ENCODE measurements around the gene DOCK3. TPM values are rescaled to one million over a fixed set of nuclear protein-coding genes. Genes with fewer than 3 reads are reported as not detected.

Gene DOCK3
- total and polyA plus RNA-seq, 10 of the 15 experiments (the other 5 are each of a cell fraction or from before 2014, with no cell fraction given): 0.02 to 0.52 (median 0.04) TPM; not detected in 5

- POLR2A ChIA-PET: no interaction called here
- no peaks in the 10 kb centered on the region for H3K4me1 ChIP-seq (ENCODE audit: control insufficient read depth, insufficient read depth, low read length)
- TF ChIP-seq JUNB (IDR thresholded peaks at IDR 0.05) (no peak), SMC3 (IDR thresholded peaks at IDR 0.05; ENCODE audit: borderline replicate concordance, low read length) (no peak), ZBTB4 (CRISPR knock-in tag; IDR thresholded peaks at IDR 0.05) (no peak)
- H3K79me2 ChIP-seq (ENCODE audit: control insufficient read depth, insufficient read depth, low read length): no peaks in the 10 kb centered on the region
- no peak overlapping the region for H3K4me2 ChIP-seq (ENCODE audit: control insufficient read depth, insufficient read depth)
- in situ Hi-C loops (cut with MboI) (no loop called here), intact Hi-C loops (cut with micrococcal nuclease; ENCODE audit: unreplicated experiment) (no loop called here)
- no peaks in the 10 kb centered on the region for H3K36me3 ChIP-seq (ENCODE audit: control insufficient read depth in 2 of 2, insufficient read depth in 2 of 2, low read length in 1 of 2)
- H3K9ac ChIP-seq (ENCODE audit: control insufficient read depth, insufficient read depth, low read length): no peak overlapping the region
- DNase-seq (ENCODE audit: low read depth, low spot score) (no peak), ATAC-seq (no peak), FAIRE-seq (no peak)
- no TSS peak for BruUV-seq (replicated peaks)
- H3K27me3 ChIP-seq (replicated peaks in 1 of 2; ENCODE audit: control insufficient read depth in 2 of 2, insufficient read depth in 2 of 2, low read length in 1 of 2): no peaks in the 10 kb centered on the region
- SMC1A ChIA-PET (ENCODE audit: uncharacterized antibody, unreplicated experiment): interaction anchor here (0.6 kb wide), 2 partner anchors 292 to 783 kb away, joined by 3 read pairs; no protein-coding TSS in a partner anchor
- RAD21 ChIA-PET (ENCODE audit: unreplicated experiment): no interaction called here
- 6% methylated on average over 6 of the region's 6 CpGs for WGBS (ENCODE audit: insufficient coverage, insufficient replicate concordance, low lambda C conversion rate, missing lambda C conversion rate)
- H4K20me1 ChIP-seq (ENCODE audit: control insufficient read depth, insufficient read depth): no peaks in the 10 kb centered on the region
- CTCF ChIA-PET: interaction anchor here (1.2 kb wide), 1 partner anchor 74 kb away, joined by 3 read pairs; no protein-coding TSS in a partner anchor
- H3K4me3 ChIP-seq: no peak overlapping the region
- no peaks in the 10 kb centered on the region; the same call in 2 of the 3 replicates for H3K9me3 ChIP-seq (replicated peaks; ENCODE audit: control insufficient read depth, insufficient read depth, low read length)
- H3K27ac ChIP-seq (ENCODE audit: control insufficient read depth, insufficient read depth): no peak overlapping the region
- H2AFZ ChIP-seq (ENCODE audit: control insufficient read depth, low read depth, low read length): no peak overlapping the region
These were observed 14.8 kb downstream of the DOCK3 start for GRCh38 chr3:50689558-50689957.

GRCh38 chr3:50695031-50695430 lies 20.3 kb downstream of the DOCK3 start:
- TF ChIP-seq MEF2A (IDR thresholded peaks at IDR 0.05; ENCODE audit: insufficient read depth, low read depth, low read length) (no peak), SKIL (IDR thresholded peaks at IDR 0.05; ENCODE audit: low read depth, poor library complexity, severe bottlenecking) (no peak)
- 55% methylated on average over 2 of the region's 2 CpGs for WGBS (ENCODE audit: insufficient coverage, insufficient replicate concordance, low lambda C conversion rate, missing lambda C conversion rate)
- RAD21 ChIA-PET (ENCODE audit: unreplicated experiment): no interaction called here
- no peaks in the 10 kb centered on the region for H3K4me1 ChIP-seq (ENCODE audit: control insufficient read depth, insufficient read depth, low read length)
- DNase-seq (ENCODE audit: low read depth, low spot score): no peak
- intact Hi-C loops (cut with micrococcal nuclease; ENCODE audit: unreplicated experiment): no loop called here
- ATAC-seq: no peak
- no peak overlapping the region for H2AFZ ChIP-seq (ENCODE audit: control insufficient read depth, low read depth, low read length)
- no peak overlapping the region for H3K9ac ChIP-seq (ENCODE audit: control insufficient read depth, insufficient read depth, low read length)
- no peak overlapping the region for H3K4me3 ChIP-seq
- in situ Hi-C loops (cut with MboI): no loop called here
- BruUV-seq (replicated peaks): no TSS peak
- no peak overlapping the region for H3K27ac ChIP-seq (ENCODE audit: control insufficient read depth, insufficient read depth)
- H3K27me3 ChIP-seq (replicated peaks in 1 of 2; ENCODE audit: control insufficient read depth in 2 of 2, insufficient read depth in 2 of 2, low read length in 1 of 2): no peaks in the 10 kb centered on the region; a peak in 1 of 4 replicates
- POLR2A ChIA-PET: no interaction called here
- FAIRE-seq: no peak
- SMC1A ChIA-PET (ENCODE audit: uncharacterized antibody, unreplicated experiment): no interaction called here
- no peaks in the 10 kb centered on the region for H3K36me3 ChIP-seq (ENCODE audit: control insufficient read depth in 2 of 2, insufficient read depth in 2 of 2, low read length in 1 of 2)
- no peaks in the 10 kb centered on the region for H3K79me2 ChIP-seq (ENCODE audit: control insufficient read depth, insufficient read depth, low read length)
- H4K20me1 ChIP-seq (ENCODE audit: control insufficient read depth, insufficient read depth): no peaks in the 10 kb centered on the region
- CTCF ChIA-PET: no interaction called here
- H3K4me2 ChIP-seq (ENCODE audit: control insufficient read depth, insufficient read depth): no peak overlapping the region
- peaks cover 10% of the 10 kb centered on the region; the same call in 2 of the 3 replicates for H3K9me3 ChIP-seq (replicated peaks; ENCODE audit: control insufficient read depth, insufficient read depth, low read length)
